Renal cortical epithelial cell (primary cell): ENCODE data around the gene C1QTNF9. TPM values are rescaled to one million over a fixed set of nuclear protein-coding genes. Genes with fewer than 3 reads are reported as not detected.
"Not testable (repeated sequence)": the region's sequence is repeated elsewhere in the genome, so short reads cannot be mapped to it uniquely, and the experiment has no call there.

Experiments used
- DNase-seq: peaks from one replicate; pipeline ENCODE4 v3.0.0-alpha.2; 2011; ENCODE audit warnings: low read depth
- total RNA-seq: library from RNA; depleted of rRNA; stranded (reverse); fragments of >200 nt; gene quantifications from 2 replicates; pipeline ENCODE4 v1.2.3, GENCODE V29; 2014

Gene C1QTNF9
- total RNA-seq, 1 donor from 2014 or later, result not detected

DNA sequence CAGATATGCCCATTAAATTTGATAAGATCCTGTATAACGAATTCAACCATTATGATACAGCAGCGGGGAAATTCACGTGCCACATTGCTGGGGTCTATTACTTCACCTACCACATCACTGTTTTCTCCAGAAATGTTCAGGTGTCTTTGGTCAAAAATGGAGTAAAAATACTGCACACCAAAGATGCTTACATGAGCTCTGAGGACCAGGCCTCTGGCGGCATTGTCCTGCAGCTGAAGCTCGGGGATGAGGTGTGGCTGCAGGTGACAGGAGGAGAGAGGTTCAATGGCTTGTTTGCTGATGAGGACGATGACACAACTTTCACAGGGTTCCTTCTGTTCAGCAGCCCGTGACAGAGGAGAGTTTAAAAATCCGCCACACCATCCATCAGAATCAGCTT, 12.0 kb downstream of the C1QTNF9 start:
- DNase-seq, result not testable (repeated sequence)

DNA sequence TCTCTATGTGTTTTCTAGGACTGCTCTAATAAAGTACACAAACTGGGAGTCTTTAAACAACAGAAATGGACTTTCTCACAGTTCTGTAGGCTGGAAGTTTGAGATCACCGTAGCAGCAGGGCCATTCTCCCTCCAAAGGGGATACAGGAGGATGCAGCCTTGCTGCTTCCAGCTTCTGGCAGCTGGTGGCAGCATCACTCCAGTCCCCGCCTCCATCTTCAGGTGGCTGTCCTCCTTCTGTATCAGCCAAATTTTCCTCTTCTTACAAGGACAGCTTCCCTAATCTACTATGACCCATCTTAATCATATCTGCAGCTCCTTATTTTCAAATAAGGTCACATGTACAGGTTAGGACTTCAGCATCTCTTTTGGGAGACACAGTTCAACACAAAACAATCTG, 13.1 kb downstream of the C1QTNF9 start:
- DNase-seq, result not testable (repeated sequence)

DNA sequence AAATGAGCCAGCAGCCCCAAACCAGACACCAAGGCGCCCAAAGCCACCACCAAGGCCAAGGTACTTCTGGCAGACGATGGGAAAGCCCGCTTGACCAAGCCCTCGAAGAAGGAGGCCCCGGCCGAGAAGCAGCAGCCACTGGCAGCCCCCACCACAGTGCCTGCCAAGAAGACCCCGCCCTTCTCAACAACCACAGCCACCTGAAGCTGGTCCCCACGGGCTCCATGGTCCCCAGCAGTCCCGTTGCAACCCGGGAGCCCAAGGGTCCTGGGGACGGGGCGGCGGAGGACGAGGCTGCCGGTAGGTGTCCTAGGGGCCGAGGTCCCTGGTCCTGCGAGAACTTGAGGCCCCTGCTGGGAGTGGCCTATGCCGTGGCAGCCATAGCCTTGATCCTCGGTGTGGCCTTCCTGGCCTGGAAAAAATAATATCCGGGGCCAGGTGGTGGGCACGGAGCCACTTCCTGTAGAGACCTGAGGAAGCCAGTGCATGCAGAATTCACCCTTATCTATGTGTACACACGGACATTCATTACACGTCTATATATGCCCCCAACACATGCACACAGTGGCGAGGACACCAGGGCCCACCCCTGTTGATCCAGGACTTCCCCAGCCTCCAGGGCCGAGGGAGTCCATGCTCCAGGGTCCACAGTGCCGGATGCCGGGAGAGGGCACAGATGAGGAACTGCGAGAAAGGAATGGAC, 13.8 kb downstream of the C1QTNF9 start:
- no peak for DNase-seq

DNA sequence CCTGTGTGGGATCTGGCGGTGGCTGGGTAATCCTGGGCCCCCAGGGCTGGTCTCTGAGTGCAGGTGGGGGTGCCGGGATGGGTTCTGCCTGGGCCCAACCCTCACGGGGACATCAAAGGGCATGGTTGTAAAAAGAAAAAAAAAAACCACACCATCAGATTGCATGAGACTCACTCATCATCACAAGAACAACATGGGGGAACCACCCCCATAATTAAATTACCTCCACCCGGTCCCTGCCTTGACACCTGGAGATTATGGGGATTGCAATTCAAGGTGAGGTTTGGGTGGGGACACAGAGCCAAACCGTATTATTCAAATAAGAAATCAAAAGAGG, 14.3 kb downstream of the C1QTNF9 start:
- no peak for DNase-seq

DNA sequence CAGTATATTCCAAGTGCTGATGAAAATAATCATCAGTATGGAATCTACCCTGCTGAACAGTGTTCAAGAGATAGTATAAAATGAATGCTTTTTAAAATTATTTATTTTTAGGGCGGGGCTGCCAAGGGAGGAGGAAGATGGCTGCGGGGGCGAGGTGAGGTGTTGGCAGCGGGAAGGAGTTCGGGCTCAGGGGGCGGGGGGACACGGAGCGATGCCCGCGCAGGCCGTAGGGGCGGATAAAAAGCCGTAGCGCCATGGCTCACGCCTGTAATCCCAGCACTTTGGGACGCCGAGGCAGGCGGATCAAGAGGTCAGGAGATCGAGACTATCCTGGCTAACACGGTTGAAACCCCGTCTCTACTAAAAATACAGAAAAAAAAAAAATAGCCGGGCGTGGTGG, 18.2 kb downstream of the C1QTNF9 start:
- not testable (repeated sequence) for DNase-seq

DNA sequence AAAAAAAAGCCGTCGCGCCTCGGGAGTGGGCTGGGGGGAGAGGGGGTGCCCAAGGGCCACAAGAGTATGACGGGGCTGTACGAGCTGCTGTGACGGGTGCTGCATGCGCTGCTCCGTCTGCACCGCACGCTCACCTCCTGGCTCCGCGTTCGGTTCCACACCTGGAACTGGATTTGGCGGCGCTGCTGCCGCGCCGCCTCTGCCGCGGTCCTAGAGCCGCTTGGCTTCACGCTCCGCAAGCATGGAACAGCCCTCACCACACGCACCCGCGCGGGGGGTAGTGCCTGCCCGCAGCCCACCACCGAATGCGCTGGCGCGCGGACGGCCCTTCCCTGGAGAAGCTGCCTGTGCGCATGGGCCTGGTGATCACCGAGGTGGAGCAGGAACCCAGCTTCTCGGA, 18.8 kb downstream of the C1QTNF9 start:
- no peak for DNase-seq

DNA sequence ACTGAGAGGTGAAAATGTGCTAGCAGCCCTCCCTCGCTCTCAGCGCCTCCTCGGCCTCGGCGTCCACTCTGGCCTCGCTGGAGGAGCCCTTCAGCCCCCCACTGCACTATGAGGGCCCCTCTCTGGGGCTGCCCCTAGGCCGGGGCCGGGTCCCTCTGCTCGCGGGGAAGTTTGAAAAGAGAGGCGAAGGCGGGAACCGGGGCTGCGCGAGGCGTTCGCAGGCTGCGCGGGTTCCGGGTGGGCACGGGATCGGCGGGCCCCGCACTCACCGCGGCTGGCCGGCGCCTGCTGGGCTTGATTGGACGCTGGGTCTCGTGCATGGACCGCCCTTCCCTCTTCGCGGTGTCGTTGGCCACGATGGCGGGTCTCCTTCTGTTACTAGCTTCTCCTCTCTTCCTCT, 29.3 kb downstream of the C1QTNF9 start:
- DNase-seq, result no peak

DNA sequence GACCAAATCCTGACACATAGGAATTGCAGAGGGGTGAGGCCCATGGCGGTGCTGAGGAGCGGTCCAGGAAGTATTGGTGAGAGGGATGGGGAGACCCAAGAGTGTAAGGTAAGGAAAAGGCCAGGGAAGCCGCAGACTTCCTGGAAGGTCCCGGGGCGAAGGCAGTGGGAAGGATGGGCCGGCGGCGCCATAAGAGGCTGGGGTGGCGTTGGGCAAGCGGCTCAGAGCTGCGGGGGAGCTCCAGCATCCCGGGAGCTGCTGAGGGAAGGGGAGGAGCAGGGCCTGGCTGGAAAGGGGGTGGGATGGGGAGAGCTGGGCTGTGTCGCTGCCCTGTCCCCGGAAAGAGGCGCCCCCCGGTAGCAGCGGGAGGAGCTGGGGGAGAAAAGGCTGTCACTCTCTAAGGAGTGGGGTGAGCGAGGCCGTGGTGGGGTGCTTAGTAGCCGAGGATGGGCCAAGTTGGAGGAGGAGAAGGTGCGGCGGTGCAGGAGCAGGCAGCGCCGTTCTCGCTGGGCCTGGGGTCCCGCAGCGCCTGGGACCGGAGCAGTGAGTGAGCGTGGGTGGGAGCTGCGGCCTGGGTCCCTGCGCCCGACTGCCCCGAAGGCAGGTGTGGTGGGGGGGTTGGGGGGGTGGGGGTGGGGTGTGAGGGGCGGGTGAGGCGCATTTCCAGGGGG, 30.7 kb downstream of the C1QTNF9 start:
- no peak for DNase-seq

DNA sequence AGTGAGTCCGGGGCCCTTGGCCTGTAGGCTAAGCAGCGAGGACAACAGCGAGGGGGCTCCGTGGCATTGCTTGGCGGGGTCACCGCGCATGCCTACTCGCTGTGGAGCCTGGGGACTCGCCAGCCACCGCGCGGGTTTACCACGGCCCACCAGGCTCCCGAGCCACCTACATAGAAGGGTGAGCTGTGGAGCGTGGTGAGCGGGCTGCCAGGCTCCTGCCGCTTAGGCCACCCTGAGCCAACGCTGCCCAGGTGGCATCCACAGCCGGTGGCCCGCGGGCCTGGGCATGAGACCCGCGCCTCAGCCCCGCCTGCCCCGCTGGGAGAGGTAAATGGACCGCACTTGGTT, 31.2 kb downstream of the C1QTNF9 start:
- no peak for DNase-seq

DNA sequence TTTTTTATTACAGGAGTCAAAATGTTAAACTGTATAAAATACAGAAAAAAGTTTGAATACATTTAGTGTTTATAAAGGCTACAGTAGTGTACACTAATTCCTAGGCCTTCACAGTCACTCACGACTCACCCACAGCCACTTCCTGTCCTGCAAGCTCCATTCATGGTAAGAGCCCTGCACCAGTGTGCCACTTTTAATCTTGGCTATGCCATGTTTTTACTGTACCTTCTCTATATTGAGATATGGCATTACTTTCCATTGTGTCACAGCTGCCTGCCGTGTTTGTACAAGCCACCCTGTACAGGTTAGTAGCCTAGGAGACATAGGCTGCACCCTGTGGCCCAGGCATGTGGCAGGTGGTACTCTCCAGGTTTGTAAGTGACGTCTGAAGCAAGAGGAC, 32.1 kb downstream of the C1QTNF9 start:
- peak; percentile 54 for DNase-seq

DNA sequence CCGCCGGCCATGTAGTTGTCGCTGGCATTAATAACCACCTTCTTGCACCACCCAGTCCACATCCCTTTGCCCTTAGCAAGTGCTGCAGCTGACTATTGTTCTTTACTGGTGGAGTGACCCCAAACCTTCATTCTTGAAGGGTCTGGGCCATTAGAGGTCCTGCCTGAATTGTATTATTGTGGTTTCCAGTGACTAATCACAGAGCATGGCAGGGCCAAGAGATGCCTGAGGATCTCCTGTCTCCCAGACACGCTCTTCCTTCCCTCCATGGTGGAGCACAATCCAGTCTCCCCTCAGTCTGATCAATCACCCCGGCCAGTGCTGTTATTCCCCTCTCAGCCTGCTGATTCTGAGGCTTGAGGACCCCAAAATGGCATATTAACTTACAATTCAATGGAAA, 39.0 kb downstream of the C1QTNF9 start:
- peak; percentile 47 for DNase-seq

DNA sequence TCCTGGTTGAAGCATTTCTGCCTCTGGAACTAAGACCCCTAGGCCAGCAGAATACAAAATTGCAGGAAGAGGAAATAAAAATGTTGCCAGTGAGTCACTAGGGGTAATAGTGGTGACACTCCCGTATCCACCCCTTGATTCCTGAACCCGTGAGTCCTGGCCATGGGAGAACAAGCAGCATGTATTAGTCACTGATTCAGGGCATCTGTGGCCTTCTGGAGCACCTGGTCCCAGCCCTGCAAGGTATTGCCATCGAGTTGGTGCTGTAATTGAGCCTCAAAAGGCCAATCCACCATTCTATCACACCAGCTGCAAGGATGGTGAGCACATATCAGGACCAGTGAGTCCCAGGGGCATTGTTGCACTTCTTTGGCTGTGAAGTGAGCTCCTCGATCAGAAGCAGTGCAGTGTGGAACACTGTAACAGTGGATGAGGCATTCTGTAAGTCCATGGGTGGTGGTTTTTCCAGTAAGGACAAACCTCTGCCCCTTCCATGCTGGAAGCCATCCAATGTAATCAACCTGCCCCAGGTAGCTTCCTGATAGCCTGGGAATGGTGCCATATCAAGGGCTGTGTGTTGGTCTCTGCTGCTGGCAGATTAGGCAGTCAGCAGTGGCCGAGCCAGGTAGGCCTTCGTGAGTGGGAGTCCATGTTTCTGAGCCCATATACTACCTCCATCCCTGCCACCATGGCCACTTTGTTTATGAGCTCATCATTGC, 39.6 kb downstream of the C1QTNF9 start:
- DNase-seq, result peak; percentile 89

DNA sequence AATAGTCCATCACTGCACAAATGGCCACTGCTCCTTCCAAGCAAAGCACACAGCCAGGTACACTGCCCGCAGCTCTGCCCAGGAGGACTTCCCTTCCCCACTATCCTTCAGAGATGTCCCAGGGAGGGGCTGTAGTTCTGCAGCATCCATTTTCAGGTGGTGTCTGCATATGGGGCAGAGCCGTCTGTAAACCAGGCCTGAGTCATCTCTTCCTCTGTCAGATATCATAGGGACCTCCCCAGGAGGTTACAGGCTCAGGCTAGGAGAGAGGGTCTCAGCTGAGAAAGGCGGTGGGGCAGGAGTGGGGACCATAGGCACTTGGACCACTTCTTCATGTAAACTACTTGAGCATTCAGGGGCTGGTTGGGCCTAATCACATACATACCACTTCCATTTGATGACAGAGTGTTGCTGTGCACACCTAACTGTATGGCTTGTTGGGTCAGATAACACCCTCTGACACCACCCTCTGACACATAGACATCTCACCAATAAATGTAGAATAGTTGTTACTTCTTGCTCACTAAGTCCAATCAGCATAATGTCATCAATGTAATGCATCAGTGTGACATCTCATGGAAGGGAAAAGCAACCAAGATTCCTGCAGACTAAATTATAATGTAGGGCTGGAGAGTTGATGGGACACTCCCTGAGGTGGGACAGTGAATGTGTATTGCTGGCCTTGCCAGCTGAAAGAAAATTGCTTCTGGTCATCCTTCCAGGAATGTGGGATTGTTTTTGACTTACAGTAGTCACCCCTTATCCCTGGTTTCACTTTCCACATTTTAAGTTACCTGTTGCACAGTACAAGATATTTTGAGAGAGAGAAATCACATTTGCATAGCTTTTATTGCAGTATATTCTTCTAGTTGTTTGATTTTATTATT, 40.6 kb downstream of the C1QTNF9 start:
- not testable (repeated sequence) for DNase-seq

DNA sequence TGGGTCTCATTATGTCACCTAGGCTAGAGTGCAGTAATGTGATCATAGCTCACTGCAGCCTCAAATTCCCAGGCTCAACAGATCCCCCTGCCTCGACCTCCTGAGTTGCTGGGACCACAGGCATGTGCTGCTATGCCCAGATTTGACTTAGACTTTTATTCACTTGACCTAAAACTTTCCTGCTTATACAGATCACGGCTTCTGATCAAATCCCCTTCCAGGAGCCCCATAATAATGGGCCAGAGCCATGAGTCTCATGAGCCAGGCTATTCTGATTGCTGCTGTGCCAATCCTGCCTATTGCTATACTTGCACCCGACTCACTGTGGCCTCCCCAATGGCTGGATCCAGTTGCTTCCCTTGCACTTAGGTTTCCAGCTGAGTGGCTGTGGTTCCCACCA, 42.0 kb downstream of the C1QTNF9 start:
- DNase-seq, result no peak

DNA sequence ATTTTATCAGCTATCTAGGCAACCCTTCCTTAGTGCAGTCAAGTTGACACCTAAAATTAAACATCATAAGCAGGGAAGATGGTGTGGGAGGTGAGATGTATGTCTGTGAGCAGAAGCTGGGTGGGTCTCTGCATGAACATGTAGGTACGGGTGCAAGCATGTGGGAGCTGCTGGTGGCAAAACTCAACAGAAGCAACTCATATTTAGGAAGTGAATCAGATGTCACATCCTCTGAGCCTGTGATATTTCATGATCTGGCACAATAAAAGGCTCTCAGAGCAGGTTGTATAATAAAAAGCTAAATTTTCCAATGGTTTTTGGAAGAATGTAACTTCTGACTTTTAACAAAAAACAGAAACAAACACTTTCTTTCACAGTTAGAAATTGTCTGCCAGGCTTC, 44.4 kb downstream of the C1QTNF9 start:
- DNase-seq, result no peak

DNA sequence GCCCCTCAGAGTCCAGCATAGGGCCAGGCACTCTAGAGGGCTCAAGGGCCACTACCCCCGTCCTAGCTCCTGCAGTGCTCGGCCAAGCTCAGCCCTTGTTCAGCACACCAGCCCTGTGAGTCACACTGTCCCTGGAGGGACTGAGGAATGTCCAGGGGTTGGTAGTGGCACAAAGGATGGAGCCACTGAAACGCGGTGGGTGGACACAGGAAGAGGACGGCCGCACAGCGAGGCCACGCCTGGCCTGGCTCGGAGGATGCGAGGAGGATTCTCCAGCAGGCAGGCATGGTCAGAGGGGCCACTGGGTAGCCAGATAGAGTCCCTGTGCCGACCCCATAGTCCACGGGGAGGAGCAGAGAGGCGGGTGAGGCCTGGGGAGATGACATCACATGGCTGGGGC, 45.7 kb downstream of the C1QTNF9 start:
- DNase-seq, result no peak

DNA sequence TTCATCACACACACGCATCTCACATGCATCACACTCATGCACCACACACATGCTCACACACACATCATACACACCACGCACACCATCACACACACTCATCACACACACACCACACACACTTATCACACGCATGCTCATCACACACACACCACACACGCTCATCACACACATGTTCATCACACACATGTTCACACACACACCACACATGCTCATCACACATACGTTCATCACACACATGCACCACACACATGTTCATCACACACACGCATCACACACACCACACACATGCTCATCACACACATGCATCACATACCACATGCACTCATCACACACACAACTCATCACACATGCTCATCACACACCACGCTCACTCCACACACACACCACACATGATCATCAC, 46.9 kb downstream of the C1QTNF9 start:
- no peak for DNase-seq

DNA sequence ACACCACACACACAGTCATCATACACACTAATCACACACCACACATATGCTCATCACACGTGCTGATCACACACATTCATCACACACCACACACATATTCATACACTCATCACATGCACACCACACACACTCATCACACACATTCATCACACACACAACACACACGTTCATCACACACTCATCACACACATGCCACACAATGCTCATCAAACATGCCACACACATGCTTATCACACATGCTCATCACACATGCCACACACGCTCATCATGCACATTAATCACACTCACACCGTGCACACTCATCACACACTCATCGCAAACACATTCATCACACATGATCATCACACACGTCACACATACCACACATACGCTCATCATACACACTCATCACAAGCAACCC, 47.5 kb downstream of the C1QTNF9 start:
- no peak for DNase-seq

DNA sequence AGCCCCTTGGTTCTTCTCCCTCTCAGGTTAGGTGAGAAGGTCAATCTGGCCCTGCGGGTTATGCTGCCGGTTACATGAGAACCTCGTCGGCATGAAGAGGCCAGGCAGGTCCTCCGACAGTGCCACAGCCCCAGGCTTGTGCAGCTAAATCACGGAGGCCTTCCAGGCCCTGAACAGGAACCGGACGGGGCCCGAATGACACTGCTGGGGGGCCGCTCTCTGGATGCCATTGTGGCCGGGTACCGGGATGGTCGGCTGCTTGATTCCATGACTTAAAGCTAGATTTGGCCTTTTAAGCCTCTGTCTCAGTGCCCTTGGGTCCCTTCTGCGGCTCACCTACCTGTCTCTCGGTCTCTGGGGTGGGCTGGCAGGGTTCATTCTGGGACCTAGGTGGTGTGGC, 48.4 kb downstream of the C1QTNF9 start:
- no peak for DNase-seq

DNA sequence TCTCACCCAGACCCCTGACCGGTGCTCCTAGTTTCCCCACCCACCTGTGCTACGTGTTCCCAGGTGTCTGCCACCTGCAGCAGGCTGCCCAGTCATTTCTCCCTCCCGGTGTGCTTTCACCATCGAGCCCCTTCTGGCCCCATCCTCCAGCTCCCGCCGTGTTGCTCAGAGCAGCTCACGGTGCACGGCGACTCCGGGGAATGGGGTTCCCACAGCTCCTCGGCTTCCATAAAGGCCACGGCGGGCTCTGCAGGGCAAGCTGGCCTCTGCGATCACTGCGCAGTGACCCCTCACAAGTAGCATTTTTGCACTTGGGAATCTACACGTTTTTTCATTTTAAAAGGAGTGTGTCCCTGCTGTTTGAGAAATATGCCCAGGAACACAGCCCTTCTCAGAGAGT, 49.5 kb downstream of the C1QTNF9 start:
- DNase-seq, result not testable (repeated sequence)

DNA sequence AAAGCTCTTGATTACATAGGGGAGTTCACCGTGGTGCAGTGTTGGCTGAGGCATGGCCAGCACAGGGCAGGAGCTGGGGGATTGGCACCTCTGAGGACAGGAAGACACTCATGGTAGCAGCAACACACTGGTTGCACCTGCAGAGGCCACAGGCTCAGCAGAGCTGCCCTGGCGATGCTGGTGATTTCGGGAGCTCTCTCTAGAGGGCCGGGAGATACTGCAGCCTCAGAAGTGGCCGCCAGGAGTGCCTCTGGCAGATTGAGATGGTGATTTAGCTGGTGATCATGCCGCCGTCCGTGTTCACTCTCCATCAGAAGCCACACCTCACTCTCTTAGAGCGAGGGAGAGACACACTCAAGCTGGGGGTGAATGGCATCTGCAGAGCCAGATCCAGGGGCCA, 49.9 kb downstream of the C1QTNF9 start:
- DNase-seq, result not testable (repeated sequence)

DNA sequence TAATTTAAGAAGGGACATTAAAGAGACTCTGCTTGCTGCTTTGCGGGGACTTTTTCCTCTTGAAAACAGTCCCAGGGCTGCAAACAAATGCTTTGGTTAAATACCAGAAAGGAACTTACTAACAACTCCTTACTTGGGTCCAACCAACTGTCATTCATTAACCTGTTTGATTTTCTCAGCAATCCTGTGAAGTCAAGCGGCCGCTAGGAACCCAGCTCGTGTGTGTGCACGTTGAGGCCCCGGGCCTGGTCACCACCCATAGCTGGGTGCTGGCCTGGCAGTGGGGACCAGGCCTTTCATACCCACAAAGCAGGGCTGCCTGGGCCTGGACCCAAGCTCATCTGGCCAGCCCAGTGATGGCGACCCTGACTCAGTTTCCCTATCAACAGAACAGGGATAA, 50.7 kb downstream of the C1QTNF9 start:
- DNase-seq, result peak; percentile 84
